Psoas muscle (tissue), 8 donors: ENCODE results near the gene IBA57. TPM values are rescaled to one million over a fixed set of nuclear protein-coding genes. Genes with fewer than 3 reads are reported as not detected.

Source experiments
- ATAC-seq, 4 donors: fragments of 200-7000 bp; cut with Tn5 transposase; one replicate each; pipeline ENCODE4 v1.9.1; 2020; ENCODE audit warnings: moderate library complexity in 3 of 4, mild to moderate bottlenecking in 2 of 4
- DNase-seq, 2 donors: peaks; one replicate each; pipeline ENCODE4 v3.0.0-alpha.2; 2020
- H3K27ac ChIP-seq: fragments of 200-600 bp; one replicate; pipeline ENCODE4 v1.8.0; 2022
- H3K27me3 ChIP-seq, 3 donors: fragments of 200-600 bp in 1 of 3; one replicate each; pipeline versions ENCODE4 v1.6.1 to v1.8.0; 2013 to 2022; ENCODE audit warnings: low read length in 2 of 3, mild to moderate bottlenecking in 2 of 3, moderate library complexity in 1 of 3; ENCODE audit not compliant: insufficient read depth in 3 of 3
- H3K36me3 ChIP-seq, 2 donors: fragments of 200-600 bp in 1 of 2; one replicate each; pipeline versions ENCODE4 v1.6.1 to v1.8.0; 2013 to 2022; ENCODE audit warnings: low read depth in 1 of 2, mild to moderate bottlenecking in 1 of 2, moderate library complexity in 1 of 2; ENCODE audit not compliant: insufficient read depth in 1 of 2
- H3K4me1 ChIP-seq: fragments of 200-600 bp; one replicate; pipeline ENCODE4 v1.8.0; 2022
- H3K4me3 ChIP-seq: fragments of 200-600 bp; one replicate; pipeline ENCODE4 v1.8.0; 2022; ENCODE audit warnings: mild to moderate bottlenecking
- H3K9me3 ChIP-seq: fragments of 200-600 bp; one replicate; pipeline ENCODE4 v1.8.0; 2022
- CTCF ChIP-seq: fragments of 200-600 bp; IDR thresholded peaks from one replicate; pipeline ENCODE4 v1.8.0; 2022; ENCODE audit warnings: antibody characterized with exemption
- WGBS, 3 donors: extraction: QIAGEN DNeasy Blood & Tissue Kit; methylation state at CpG; one replicate each; pipeline versions ENCODE4 v1.1.6 to v1.1.7; 2013; 5-methylcytosine and 5-hydroxymethylcytosine counted together
- intact Hi-C, 2 donors: fragments of 100-400 bp; cut with DNase I; formaldehyde crosslinking; loops; one replicate each; pipeline versions ENCODE4 v1.11.0 to v1.14.2; 2022
- polyA plus RNA-seq, 3 donors: library from polyadenylated mRNA; stranded (reverse); fragments of 200-250 nt; gene quantifications; one replicate each; pipeline ENCODE4 v1.2.3, GENCODE V29; 2013
- total RNA-seq, 4 donors: library from RNA; stranded (reverse); fragmentation: NEBNext Ultra II Directional in 2 of 4; extraction: Animal tissue kit (Norgen Biotek cat#: 25700) in 2 of 4; gene quantifications; one replicate each; pipeline versions ENCODE4 v1.2.1 to v1.2.4, GENCODE V29; 2021 to 2023
- donor health status: healthy with polysubstance abuse.
- donor health status: DM: no; HTN: no; CAD: no; lungs with moderate emphysema.
- donor health status: Bipolar disorder and iron deficiency.
- donor health status: healthy.
- donor health status: DM: yes; HTN: yes; CAD: no.
- donor health status: DM: no; HTN: no; CAD: no.
- donor health status: DM: no; HTN: no; CAD: no.
- donor health status: DM: yes; HTN: yes; CAD: no.

Gene IBA57
- total and polyA plus RNA-seq, 7 donors = 7.7 to 26.2 (median 15.1) TPM

GRCh38 chr1:228131766-228132165 lies 33.8 kb upstream of the IBA57 start:
- ATAC-seq = no peak
- Histone ChIP-seq H3K4me3 (no peak overlapping the region), H3K36me3 (no peaks in the 10 kb centered on the region), H3K27ac (no peak overlapping the region), H3K27me3 (no peaks in the 10 kb centered on the region), H3K9me3 (no peaks in the 10 kb centered on the region), H3K4me1 (no peaks in the 10 kb centered on the region)
- DNase-seq = no peak
- intact Hi-C loops = loop anchor here in 1 of 2 donors (5.0 to 10.0 kb wide), 3 partner anchors 36 to 363 kb away; partner anchors contain the start of genes IBA57 and TRIM11
- 91 to 97% (median 93%) methylated on average over 2 of the region's 2 CpGs for WGBS, 3 donors
- TF ChIP-seq CTCF = no peak

DNA sequence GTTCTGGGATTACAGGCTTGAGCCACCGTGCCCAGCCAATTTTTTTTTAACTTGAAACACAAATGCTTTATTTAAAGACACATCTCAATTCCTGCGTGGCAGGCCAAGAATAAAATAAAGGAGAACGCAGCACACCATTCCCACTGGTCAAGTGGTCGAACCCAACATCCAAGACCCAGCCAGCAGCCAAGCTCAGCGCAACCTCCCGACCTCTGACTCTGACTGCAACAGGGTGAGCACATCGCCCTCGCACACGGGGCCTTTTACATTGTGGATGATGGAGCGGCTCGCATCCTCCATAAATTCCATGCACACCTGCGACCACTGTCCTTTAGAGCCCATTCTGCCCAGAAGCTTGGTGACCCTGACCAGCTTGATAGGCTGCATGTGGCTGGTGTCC lies 31.0 kb upstream of the IBA57 start:
- H3K4me3 ChIP-seq = no peak overlapping the region
- intact Hi-C loops = loop anchor here in 1 of 2 donors (5.0 to 10.0 kb wide), 3 partner anchors 33 to 360 kb away; partner anchors contain the start of genes IBA57 and TRIM11
- H3K9me3 ChIP-seq = no peaks in the 10 kb centered on the region
- H3K27ac ChIP-seq = no peak overlapping the region
- ATAC-seq (no peak), DNase-seq (no peak)
- H3K27me3 ChIP-seq = no peaks in the 10 kb centered on the region
- H3K4me1 ChIP-seq = no peaks in the 10 kb centered on the region
- H3K36me3 ChIP-seq = no peaks in the 10 kb centered on the region
- 72 to 82% (median 72%) methylated on average over 12 of the region's 12 CpGs for WGBS, 3 donors
- TF ChIP-seq CTCF = no peak

DNA sequence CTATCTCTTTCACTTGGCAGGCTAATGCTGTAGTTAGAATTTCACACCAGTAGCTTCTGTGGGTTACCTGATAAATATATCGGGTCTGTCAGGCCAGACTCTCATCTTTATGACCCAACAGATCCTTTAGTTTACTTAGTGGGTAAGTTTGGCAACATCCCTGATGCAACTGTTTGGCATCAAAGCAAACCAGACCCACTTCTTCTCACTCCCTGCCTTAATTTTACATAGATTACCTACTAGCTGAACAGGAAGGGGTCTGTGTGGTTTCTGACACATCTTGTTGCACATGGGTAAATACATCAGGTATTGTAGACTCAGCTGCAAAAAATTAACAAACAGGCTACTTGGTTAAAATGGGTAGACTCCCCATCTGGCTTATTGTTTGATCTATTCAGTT lies 28.7 kb upstream of the IBA57 start:
- no peak for TF ChIP-seq CTCF
- intact Hi-C loops = loop anchor here in 1 of 2 donors (10.0 kb wide), 2 partner anchors 268 to 358 kb away; partner anchors contain the start of gene TRIM11

DNA sequence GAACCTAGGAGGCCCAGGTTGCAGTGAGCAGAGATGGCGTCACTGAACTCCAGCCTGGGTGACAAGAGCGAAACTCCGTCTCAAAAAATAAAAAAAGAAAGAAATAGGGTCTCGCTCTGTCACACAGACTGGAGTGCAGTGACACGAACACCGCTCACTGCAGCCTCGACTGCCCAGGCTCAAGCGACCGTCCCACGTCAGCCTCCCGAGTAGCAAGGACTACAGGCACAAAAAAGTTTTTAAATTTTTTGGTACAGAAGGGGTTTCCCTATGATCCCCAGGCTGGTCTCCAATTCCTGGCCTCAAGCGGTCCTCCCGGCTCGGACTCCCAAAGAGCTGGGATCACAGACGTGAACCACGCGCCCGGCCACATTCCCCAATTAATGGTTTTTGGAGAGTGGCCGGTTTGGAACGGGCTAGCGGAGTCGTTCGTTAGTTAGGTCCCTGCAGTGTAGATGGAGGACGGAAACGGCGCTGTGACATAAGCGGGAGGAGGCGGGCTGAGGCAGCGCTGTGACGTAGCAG lies 26.1 kb upstream of the IBA57 start:
- WGBS, 3 donors = 20 to 22% (median 22%) methylated on average over 28 to 30 of the region's 30 CpGs
- no peak for TF ChIP-seq CTCF
- no peaks in the 10 kb centered on the region for H3K36me3 ChIP-seq
- peak overlapping the region; percentile 89 for H3K4me3 ChIP-seq
- no peaks in the 10 kb centered on the region for H3K27me3 ChIP-seq
- no peak for ATAC-seq
- H3K27ac ChIP-seq = peak overlapping the region; percentile 97
- no peak for DNase-seq
- intact Hi-C loops = loop anchor here in 1 of 2 donors (10.0 kb wide), 2 partner anchors 265 to 355 kb away; partner anchors contain the start of gene TRIM11
- no peaks in the 10 kb centered on the region for H3K9me3 ChIP-seq
- peaks cover 30% of the 10 kb centered on the region for H3K4me1 ChIP-seq

More for the DNA sequence above, 28.7 kb upstream of the IBA57 start:
- Histone ChIP-seq H3K27ac (no peak overlapping the region), H3K27me3 (no peaks in the 10 kb centered on the region), H3K4me1 (peaks cover 12% of the 10 kb centered on the region), H3K4me3 (no peak overlapping the region), H3K36me3 (no peaks in the 10 kb centered on the region), H3K9me3 (no peaks in the 10 kb centered on the region)
- 37 to 56% (median 39%) methylated on average over 1 of the region's 1 CpG for WGBS, 3 donors
- ATAC-seq (no peak), DNase-seq (no peak)
